ENCODE results near the gene KCTD4. TPM values are rescaled to one million over a fixed set of nuclear protein-coding genes. Genes with fewer than 3 reads are reported as not detected.

Gene KCTD4
- total RNA-seq, 4 donors from 2014 or later: not detected

GRCh38 chr13:45149964-45150363, 50.9 kb downstream of the KCTD4 start:
- Histone ChIP-seq H3K27ac (no peak overlapping the region), H3K4me1 (no peaks in the 10 kb centered on the region), H3K36me3 (no peaks in the 10 kb centered on the region), H3K9me3 (no peaks in the 10 kb centered on the region), H3K27me3 (no peaks in the 10 kb centered on the region), H3K4me3 (no peak overlapping the region)
- DNase-seq: no peak
- TF ChIP-seq, protein P1, sequence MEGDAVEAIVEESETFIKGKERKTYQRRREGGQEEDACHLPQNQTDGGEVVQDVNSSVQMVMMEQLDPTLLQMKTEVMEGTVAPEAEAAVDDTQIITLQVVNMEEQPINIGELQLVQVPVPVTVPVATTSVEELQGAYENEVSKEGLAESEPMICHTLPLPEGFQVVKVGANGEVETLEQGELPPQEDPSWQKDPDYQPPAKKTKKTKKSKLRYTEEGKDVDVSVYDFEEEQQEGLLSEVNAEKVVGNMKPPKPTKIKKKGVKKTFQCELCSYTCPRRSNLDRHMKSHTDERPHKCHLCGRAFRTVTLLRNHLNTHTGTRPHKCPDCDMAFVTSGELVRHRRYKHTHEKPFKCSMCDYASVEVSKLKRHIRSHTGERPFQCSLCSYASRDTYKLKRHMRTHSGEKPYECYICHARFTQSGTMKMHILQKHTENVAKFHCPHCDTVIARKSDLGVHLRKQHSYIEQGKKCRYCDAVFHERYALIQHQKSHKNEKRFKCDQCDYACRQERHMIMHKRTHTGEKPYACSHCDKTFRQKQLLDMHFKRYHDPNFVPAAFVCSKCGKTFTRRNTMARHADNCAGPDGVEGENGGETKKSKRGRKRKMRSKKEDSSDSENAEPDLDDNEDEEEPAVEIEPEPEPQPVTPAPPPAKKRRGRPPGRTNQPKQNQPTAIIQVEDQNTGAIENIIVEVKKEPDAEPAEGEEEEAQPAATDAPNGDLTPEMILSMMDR (IDR thresholded peaks at IDR 0.05): no peak
- TF ChIP-seq POLR2A (IDR thresholded peaks at IDR 0.05): no peak
- intact Hi-C loops (cut with DNase I; ENCODE audit: low total_unique reads): no loop called here

DNA sequence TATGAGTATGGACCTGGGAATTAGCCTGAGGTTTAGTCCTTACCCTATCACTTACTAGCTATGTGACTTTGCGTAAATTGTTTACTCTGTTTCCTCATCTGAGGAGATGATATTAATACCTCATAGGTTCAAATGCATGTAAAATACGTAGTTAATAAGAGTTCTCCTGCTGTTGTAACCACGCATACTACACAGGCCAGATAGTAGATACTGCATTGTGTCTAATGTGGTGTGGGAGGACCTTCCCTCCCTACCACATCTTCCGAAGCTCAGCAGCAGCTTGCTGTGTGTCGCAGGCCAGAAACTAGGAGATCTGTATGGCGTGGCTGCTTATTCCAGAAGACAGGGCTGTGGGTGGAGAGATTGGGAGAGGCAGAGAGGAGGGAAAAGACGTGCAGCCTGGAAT, 57.5 kb downstream of the KCTD4 start:
- Histone ChIP-seq H3K36me3 (no peaks in the 10 kb centered on the region), H3K9me3 (no peaks in the 10 kb centered on the region), H3K27me3 (no peaks in the 10 kb centered on the region), H3K27ac (no peak overlapping the region), H3K4me3 (no peak overlapping the region), H3K4me1 (no peaks in the 10 kb centered on the region)
- no peak for TF ChIP-seq POLR2A (IDR thresholded peaks at IDR 0.05)
- TF ChIP-seq, protein P1 (IDR thresholded peaks at IDR 0.05): no peak
- intact Hi-C loops (cut with DNase I; ENCODE audit: low total_unique reads): no loop called here
- DNase-seq: no peak

Other genes with a start within 250 kb of the KCTD4 start
- gene NUFIP1, start 211.6 kb downstream of the KCTD4 start, total RNA-seq: 1 to 10 TPM in 2 of 4 donors, under 1 TPM in 2; 0.51 to 7.3 (median 2.9) TPM
- 10 to 100 TPM in 3 of 4 donors, 1 to 10 TPM in 1; 8.7 to 55.2 (median 28.1) TPM for gene GPALPP1, start 211.5 kb downstream of the KCTD4 start, total RNA-seq
- gene GTF2F2, start 80.5 kb downstream of the KCTD4 start, total RNA-seq: 10 to 100 TPM in 3 of 4 donors, 1 to 10 TPM in 1; 6.2 to 35.1 (median 20.9) TPM
- 1,000 to 10,000 TPM; 4,739 to 6,904 (median 5,667) TPM for gene TPT1, start 140.1 kb upstream of the KCTD4 start, total RNA-seq
- 10 to 100 TPM in 3 of 4 donors, 1 to 10 TPM in 1; 8.2 to 30.5 (median 22.2) TPM for gene SLC25A30, start 217.3 kb upstream of the KCTD4 start, total RNA-seq